ENCODE data around the gene BABAM2. TPM values are rescaled to one million over a fixed set of nuclear protein-coding genes. Genes with fewer than 3 reads are reported as not detected.

BABAM2 gene
- total RNA-seq, 1 donor from 2014 or later, result 58.9 TPM

DNA sequence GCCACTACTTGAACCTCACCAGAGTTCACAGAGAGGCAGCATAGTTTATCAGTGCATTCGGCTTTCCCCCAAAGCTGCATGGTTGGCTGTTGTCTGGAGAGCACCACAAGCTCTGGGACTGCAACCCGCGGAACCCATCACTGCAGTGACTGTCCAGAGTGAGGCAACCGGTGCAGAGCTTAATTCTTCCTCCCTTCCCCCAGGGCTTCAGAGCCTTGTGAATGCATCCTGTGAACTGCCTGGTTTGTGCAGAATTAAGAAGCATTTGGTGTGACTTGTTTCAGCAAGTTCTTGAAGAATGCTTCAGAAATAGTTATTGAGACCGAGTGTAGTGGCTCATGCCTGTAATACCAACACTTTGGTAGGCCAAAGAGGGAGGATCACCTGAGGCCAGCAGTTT lies 402.9 kb downstream of the BABAM2 start:
- no peak overlapping the region for H3K4me3 ChIP-seq
- no peaks in the 10 kb centered on the region for H3K27me3 ChIP-seq (ENCODE audit: low read depth)
- no peaks in the 10 kb centered on the region for H3K4me1 ChIP-seq
- H3K9me3 ChIP-seq (replicated peaks), result no peaks in the 10 kb centered on the region
- intact Hi-C loops (cut with micrococcal nuclease), result no loop called here
- H3K36me3 ChIP-seq, result peaks cover 5% of the 10 kb centered on the region
- TF ChIP-seq, protein P1, sequence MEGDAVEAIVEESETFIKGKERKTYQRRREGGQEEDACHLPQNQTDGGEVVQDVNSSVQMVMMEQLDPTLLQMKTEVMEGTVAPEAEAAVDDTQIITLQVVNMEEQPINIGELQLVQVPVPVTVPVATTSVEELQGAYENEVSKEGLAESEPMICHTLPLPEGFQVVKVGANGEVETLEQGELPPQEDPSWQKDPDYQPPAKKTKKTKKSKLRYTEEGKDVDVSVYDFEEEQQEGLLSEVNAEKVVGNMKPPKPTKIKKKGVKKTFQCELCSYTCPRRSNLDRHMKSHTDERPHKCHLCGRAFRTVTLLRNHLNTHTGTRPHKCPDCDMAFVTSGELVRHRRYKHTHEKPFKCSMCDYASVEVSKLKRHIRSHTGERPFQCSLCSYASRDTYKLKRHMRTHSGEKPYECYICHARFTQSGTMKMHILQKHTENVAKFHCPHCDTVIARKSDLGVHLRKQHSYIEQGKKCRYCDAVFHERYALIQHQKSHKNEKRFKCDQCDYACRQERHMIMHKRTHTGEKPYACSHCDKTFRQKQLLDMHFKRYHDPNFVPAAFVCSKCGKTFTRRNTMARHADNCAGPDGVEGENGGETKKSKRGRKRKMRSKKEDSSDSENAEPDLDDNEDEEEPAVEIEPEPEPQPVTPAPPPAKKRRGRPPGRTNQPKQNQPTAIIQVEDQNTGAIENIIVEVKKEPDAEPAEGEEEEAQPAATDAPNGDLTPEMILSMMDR (IDR thresholded peaks at IDR 0.05; ENCODE audit: borderline replicate concordance), result no peak
- no peak for DNase-seq
- no peak overlapping the region for H3K27ac ChIP-seq (replicated peaks)

DNA sequence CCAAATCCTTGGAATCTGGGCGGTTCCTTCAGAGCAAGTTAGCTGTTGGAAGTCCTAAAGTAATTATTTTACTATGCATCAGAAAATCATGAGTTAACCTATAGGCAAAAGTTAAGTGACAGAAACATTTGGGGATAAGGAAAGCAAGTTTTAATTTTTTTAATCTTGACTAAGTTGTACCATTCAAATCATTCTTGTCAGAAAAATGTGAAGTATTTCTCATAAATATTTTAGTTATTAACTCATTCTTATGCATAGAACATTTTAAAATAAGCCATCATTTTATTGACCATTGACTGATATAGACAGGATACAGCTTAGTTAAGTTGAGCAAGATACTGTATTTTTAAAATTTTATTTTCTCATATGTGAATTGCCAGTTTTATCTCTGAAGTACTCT lies 403.9 kb downstream of the BABAM2 start:
- Histone ChIP-seq H3K4me1 (no peaks in the 10 kb centered on the region), H3K27me3 (ENCODE audit: low read depth) (no peaks in the 10 kb centered on the region), H3K4me3 (no peak overlapping the region), H3K36me3 (peaks cover 15% of the 10 kb centered on the region), H3K27ac (replicated peaks) (no peak overlapping the region), H3K9me3 (replicated peaks) (no peaks in the 10 kb centered on the region)
- TF ChIP-seq, protein P1 (IDR thresholded peaks at IDR 0.05; ENCODE audit: borderline replicate concordance), result no peak
- intact Hi-C loops (cut with micrococcal nuclease), result no loop called here
- DNase-seq, result no peak

DNA sequence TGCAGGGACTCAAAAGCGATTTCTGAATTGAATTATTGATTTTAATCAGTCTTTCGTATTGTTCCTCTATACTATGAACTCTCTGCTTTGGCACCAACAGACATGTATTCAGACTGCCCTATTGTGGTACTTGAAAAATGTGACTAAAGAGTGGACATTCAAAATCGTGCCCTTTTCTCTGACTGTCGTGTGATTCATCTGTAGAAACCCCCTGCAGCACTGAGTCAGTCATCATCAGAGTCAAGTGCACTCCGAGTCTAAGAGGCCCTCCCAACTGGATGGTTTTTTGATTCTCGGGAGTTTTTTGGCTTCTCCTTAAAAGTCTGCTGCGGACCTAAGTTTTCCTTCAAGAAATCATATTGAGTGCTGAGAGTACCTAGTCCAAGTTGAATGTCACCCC lies 405.7 kb downstream of the BABAM2 start:
- intact Hi-C loops (cut with micrococcal nuclease), result no loop called here
- Histone ChIP-seq H3K27ac (replicated peaks) (no peak overlapping the region), H3K36me3 (peaks cover 23% of the 10 kb centered on the region), H3K4me1 (no peaks in the 10 kb centered on the region), H3K9me3 (replicated peaks) (no peaks in the 10 kb centered on the region), H3K27me3 (ENCODE audit: low read depth) (no peaks in the 10 kb centered on the region), H3K4me3 (no peak overlapping the region)
- TF ChIP-seq, protein P1 (IDR thresholded peaks at IDR 0.05; ENCODE audit: borderline replicate concordance), result no peak
- no peak for DNase-seq

DNA sequence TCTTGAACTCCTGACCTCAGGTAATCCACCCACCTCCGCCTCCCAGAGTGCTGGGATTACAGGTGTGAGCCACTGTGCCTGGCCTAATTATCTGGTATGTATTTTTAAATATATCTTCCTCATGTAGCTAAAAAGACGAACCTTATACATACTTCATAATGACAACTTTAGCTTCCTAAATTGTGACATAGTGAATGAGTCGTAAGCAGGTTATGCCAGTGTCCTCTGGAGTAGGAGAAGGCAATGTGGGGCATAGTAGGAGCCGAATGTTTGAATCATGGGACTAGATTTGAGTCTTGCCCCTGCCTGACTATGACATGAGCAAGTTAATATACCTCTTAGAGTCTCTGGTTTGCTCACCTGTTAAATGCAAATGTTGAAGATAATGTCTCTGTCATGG lies 406.4 kb downstream of the BABAM2 start:
- intact Hi-C loops (cut with micrococcal nuclease), result no loop called here
- TF ChIP-seq, protein P1 (IDR thresholded peaks at IDR 0.05; ENCODE audit: borderline replicate concordance), result no peak
- Histone ChIP-seq H3K27me3 (ENCODE audit: low read depth) (no peaks in the 10 kb centered on the region), H3K9me3 (replicated peaks) (no peaks in the 10 kb centered on the region), H3K4me1 (no peaks in the 10 kb centered on the region), H3K36me3 (peaks cover 26% of the 10 kb centered on the region), H3K27ac (replicated peaks) (no peak overlapping the region), H3K4me3 (no peak overlapping the region)
- no peak for DNase-seq

DNA sequence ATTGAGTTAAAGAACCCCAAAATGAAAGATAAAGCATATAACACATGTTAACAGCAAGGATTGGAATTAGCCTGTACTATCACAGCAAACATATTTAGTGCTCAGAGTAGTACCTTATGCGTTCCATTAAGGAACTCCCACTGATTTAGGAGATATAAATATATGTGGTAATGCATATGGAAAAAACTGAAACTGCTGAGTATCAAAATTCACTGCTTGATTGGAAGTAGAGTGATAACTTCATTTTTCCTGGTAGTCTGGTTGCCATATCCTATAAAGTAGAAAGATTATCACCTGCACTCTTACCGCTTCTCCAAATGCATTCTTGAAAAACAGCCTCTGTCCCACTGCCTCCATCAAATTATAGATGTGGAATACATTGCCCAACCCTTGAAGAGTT lies 407.0 kb downstream of the BABAM2 start:
- TF ChIP-seq, protein P1 (IDR thresholded peaks at IDR 0.05; ENCODE audit: borderline replicate concordance), result no peak
- no peak for DNase-seq
- no peaks in the 10 kb centered on the region for H3K4me1 ChIP-seq
- H3K27ac ChIP-seq (replicated peaks), result no peak overlapping the region
- H3K27me3 ChIP-seq (ENCODE audit: low read depth), result no peaks in the 10 kb centered on the region
- peaks cover 26% of the 10 kb centered on the region for H3K36me3 ChIP-seq
- no peaks in the 10 kb centered on the region for H3K9me3 ChIP-seq (replicated peaks)
- intact Hi-C loops (cut with micrococcal nuclease), result no loop called here
- no peak overlapping the region for H3K4me3 ChIP-seq

DNA sequence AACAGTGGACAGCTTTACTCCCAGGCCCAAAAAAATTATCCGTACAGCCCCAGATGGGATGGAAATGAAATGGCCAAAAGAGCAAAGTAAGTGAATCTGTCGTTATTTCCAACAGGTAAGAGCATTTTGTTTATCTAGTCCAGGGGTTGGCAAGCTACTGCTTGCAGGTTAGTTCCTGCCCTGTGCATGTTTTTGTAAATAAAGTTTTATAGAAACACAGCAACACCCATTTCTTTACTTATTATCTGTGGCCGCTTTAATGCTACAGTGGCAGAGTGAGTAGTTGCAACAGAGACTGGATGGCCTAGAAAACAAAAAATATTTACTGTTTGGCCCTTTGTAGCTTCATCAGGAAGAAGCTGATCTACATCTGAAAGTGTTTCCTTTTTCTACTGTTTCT lies 407.9 kb downstream of the BABAM2 start:
- Histone ChIP-seq H3K4me1 (no peaks in the 10 kb centered on the region), H3K36me3 (peaks cover 26% of the 10 kb centered on the region), H3K9me3 (replicated peaks) (no peaks in the 10 kb centered on the region), H3K4me3 (no peak overlapping the region), H3K27me3 (ENCODE audit: low read depth) (no peaks in the 10 kb centered on the region), H3K27ac (replicated peaks) (no peak overlapping the region)
- DNase-seq, result no peak
- intact Hi-C loops (cut with micrococcal nuclease), result no loop called here
- TF ChIP-seq, protein P1 (IDR thresholded peaks at IDR 0.05; ENCODE audit: borderline replicate concordance), result no peak

Data from left ventricle myocardium inferior (tissue), 1 donor.